HEK293 (cell line): ENCODE data around the gene MTMR10.

Experiments used
- CTCF ChIP-seq: fragments of 450-650 bp; formaldehyde crosslinking; IDR thresholded peaks from 2 replicates; pipeline ENCODE4 v1.5.1; 2016; ENCODE audit warnings: missing biosample characterization, missing genetic modification characterization
- KLF16 ChIP-seq: fragments of 450-650 bp; formaldehyde crosslinking; IDR thresholded peaks from 2 replicates; pipeline ENCODE4 v1.5.1; 2017; ENCODE audit warnings: missing biosample characterization, missing genetic modification characterization
- PATZ1 ChIP-seq: fragments of 450-650 bp; formaldehyde crosslinking; IDR thresholded peaks from 2 replicates; pipeline ENCODE4 v1.5.1; 2016; ENCODE audit warnings: missing biosample characterization, missing genetic modification characterization
- PBX3 ChIP-seq: sonication (generic); formaldehyde crosslinking; IDR thresholded peaks from 2 replicates; pipeline ENCODE4 v1.8.1; 2022; ENCODE audit warnings: mild to moderate bottlenecking, moderate library complexity, missing genetic modification reagents
- ZFP3 ChIP-seq: fragments of 450-650 bp; formaldehyde crosslinking; IDR thresholded peaks from 2 replicates; pipeline ENCODE4 v1.5.1; 2016; ENCODE audit warnings: low read depth, missing biosample characterization, missing genetic modification characterization

GRCh38 chr15:31004220-31004733, 12.8 kb upstream of the MTMR10 start:
- TF ChIP-seq PBX3 (CRISPR knock-in tag) (no peak), CTCF (tag by site-specific recombination) (no peak), KLF16 (tag by site-specific recombination) (no peak), PATZ1 (tag by site-specific recombination) (no peak), ZFP3 (tag by site-specific recombination) (no peak)
